Stimulated activated CD4-positive, alpha-beta T cell treated with anti-CD3 and anti-CD28 coated beads, TNF-alpha, amount 100 ng/mL, for 48 hours (primary cell): ENCODE results near the gene ELOVL4.
A peak's percentile ranks its signal among the peaks of the same experiment; 100 is the strongest.

Experiments used
- DNase-seq, 3 donors: peaks; one replicate each; pipeline ENCODE4 v3.0.0-alpha.2; 2020; ENCODE audit warnings: low read depth in 3 of 3

The ELOVL4 gene

GRCh38 chr6:79911992-79912391, 35.4 kb downstream of the ELOVL4 start:
- no peak for DNase-seq

GRCh38 chr6:79909517-79909916, 37.8 kb downstream of the ELOVL4 start:
- no peak for DNase-seq

- no peak for DNase-seq
Measured at GRCh38 chr6:79902046-79902445, 45.3 kb downstream of the ELOVL4 start.

GRCh38 chr6:79898076-79898475, 49.3 kb downstream of the ELOVL4 start:
- no peak for DNase-seq

- no peak for DNase-seq
Measured at GRCh38 chr6:79896075-79896449, 51.3 kb downstream of the ELOVL4 start.

GRCh38 chr6:79895382-79896074, 51.8 kb downstream of the ELOVL4 start:
- DNase-seq: no peak

- DNase-seq: no peak
Measured at GRCh38 chr6:79894939-79895338, 52.4 kb downstream of the ELOVL4 start.

- DNase-seq: no peak
Measured at GRCh38 chr6:79888587-79888986, 58.8 kb downstream of the ELOVL4 start.

- no peak for DNase-seq
Measured at GRCh38 chr6:79878142-79878748, 69.1 kb downstream of the ELOVL4 start.

GRCh38 chr6:79874531-79875134, 72.7 kb downstream of the ELOVL4 start:
- no peak for DNase-seq

GRCh38 chr6:79872986-79873385, 74.4 kb downstream of the ELOVL4 start:
- DNase-seq: no peak

- no peak for DNase-seq
Measured at GRCh38 chr6:79872303-79872702, 75.0 kb downstream of the ELOVL4 start.

- DNase-seq: peak; percentile 64 to 77 (median 68)
Measured at GRCh38 chr6:79869600-79870084, 77.7 kb downstream of the ELOVL4 start.

- no peak for DNase-seq
Measured at GRCh38 chr6:79869184-79869583, 78.2 kb downstream of the ELOVL4 start.

GRCh38 chr6:79868098-79868722, 79.1 kb downstream of the ELOVL4 start:
- peak in 1 of 3 donors; percentile 43 for DNase-seq
